ENCODE measurements around the gene AOC1. TPM values are rescaled to one million over a fixed set of nuclear protein-coding genes. Genes with fewer than 3 reads are reported as not detected.

AOC1 gene
- total and polyA plus RNA-seq, 2 of the 13 experiments (the other 11 are each of a cell fraction or from before 2014, with no cell fraction given), result not detected

DNA sequence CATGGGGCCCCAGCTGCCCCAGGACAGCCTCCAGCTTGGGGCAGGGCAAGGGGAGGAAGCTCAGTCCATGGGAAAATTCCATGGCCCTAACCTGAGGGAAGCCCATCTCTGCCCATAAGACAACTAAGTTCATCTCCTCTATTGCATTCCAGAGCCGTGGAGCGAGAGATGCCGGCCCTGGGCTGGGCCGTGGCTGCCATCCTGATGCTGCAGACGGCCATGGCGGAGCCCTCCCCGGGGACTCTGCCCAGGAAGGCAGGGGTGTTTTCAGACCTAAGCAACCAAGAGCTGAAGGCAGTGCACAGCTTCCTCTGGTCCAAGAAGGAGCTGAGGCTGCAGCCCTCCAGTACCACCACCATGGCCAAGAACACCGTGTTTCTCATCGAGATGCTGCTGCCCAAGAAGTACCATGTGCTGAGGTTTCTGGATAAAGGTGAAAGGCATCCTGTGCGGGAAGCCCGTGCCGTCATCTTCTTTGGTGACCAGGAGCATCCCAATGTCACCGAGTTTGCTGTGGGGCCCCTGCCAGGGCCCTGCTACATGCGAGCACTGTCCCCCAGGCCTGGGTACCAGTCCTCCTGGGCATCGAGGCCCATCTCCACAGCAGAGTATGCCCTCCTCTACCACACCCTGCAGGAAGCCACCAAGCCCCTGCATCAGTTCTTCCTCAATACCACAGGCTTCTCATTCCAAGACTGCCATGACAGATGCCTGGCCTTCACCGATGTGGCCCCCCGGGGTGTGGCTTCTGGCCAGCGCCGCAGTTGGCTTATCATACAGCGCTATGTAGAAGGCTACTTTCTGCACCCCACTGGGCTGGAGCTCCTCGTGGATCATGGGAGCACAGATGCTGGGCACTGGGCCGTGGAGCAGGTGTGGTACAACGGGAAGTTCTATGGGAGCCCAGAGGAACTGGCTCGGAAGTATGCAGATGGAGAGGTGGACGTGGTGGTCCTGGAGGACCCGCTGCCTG, 4.3 kb downstream of the AOC1 start (continued):
- TF ChIP-seq, protein P1, sequence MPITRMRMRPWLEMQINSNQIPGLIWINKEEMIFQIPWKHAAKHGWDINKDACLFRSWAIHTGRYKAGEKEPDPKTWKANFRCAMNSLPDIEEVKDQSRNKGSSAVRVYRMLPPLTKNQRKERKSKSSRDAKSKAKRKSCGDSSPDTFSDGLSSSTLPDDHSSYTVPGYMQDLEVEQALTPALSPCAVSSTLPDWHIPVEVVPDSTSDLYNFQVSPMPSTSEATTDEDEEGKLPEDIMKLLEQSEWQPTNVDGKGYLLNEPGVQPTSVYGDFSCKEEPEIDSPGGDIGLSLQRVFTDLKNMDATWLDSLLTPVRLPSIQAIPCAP (CRISPR knock-in tag; IDR thresholded peaks at IDR 0.05; ENCODE audit: low read depth), result no peak
- no peak for TF ChIP-seq ZBTB20 (CRISPR knock-in tag; IDR thresholded peaks at IDR 0.05; ENCODE audit: borderline replicate concordance, low read depth)
- no peak for TF ChIP-seq BHLHE40 (IDR thresholded peaks at IDR 0.05; ENCODE audit: low read length)
- no peak for TF ChIP-seq TOE1 (CRISPR knock-in tag; IDR thresholded peaks at IDR 0.05)
- TF ChIP-seq ZMYM2 (CRISPR knock-in tag; IDR thresholded peaks at IDR 0.05), result no peak
- no peak for TF ChIP-seq ZNF329 (CRISPR knock-in tag; IDR thresholded peaks at IDR 0.05; ENCODE audit: low read depth)

DNA sequence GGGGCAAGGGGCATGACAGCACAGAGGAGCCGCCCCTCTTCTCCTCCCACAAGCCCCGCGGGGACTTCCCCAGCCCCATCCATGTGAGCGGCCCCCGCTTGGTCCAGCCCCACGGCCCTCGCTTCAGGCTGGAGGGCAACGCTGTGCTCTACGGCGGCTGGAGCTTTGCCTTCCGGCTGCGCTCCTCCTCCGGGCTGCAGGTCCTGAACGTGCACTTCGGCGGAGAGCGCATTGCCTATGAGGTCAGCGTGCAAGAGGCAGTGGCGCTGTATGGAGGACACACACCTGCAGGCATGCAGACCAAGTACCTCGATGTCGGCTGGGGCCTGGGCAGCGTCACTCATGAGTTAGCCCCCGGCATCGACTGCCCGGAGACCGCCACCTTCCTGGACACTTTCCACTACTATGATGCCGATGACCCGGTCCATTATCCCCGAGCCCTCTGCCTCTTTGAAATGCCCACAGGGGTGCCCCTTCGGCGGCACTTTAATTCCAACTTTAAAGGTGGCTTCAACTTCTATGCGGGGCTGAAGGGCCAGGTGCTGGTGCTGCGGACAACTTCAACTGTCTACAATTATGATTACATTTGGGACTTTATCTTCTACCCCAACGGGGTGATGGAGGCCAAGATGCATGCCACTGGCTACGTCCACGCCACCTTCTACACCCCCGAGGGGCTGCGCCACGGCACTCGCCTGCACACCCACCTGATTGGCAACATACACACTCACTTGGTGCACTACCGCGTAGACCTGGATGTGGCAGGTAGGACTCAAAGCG, 5.1 kb downstream of the AOC1 start:
- Histone ChIP-seq H3K9ac (ENCODE audit: insufficient read depth, low read depth, low read length) (no peak overlapping the region), H3K4me1 (ENCODE audit: insufficient read depth, low read length) (no peaks in the 10 kb centered on the region), H3K9me3 (ENCODE audit: low read length) (no peaks in the 10 kb centered on the region), H3K27ac (ENCODE audit: extremely low read length, insufficient read depth, low read length) (no peak overlapping the region), H3K36me3 (replicated peaks in 1 of 2; ENCODE audit: control insufficient read depth in 1 of 2, insufficient read depth in 2 of 2, low read length in 2 of 2) (no peaks in the 10 kb centered on the region), H3K4me2 (ENCODE audit: low read depth, low read length) (no peak overlapping the region), H2AFZ (ENCODE audit: low read length) (no peak overlapping the region), H3K79me2 (ENCODE audit: insufficient read depth, low read length) (no peaks in the 10 kb centered on the region), H3K4me3 (replicated peaks in 1 of 3; ENCODE audit: insufficient read depth in 1 of 3, low read depth in 2 of 3, low read length in 3 of 3) (no peak overlapping the region), H4K20me1 (ENCODE audit: insufficient read depth, low read length) (no peaks in the 10 kb centered on the region), H3K27me3 (ENCODE audit: control insufficient read depth in 1 of 2, insufficient read depth in 2 of 2, low read length in 2 of 2) (peaks cover 1 to 26% of the 10 kb centered on the region in 2 experiments; a peak in 4 of 5 replicates)
- no peak for ATAC-seq
- ChIA-PET POLR2A (no interaction called here), CTCF (ENCODE audit: low intra/inter-chr PET ratio, low total read pairs) (no interaction called here)
- no peak for FAIRE-seq
- TF ChIP-seq, protein P2, sequence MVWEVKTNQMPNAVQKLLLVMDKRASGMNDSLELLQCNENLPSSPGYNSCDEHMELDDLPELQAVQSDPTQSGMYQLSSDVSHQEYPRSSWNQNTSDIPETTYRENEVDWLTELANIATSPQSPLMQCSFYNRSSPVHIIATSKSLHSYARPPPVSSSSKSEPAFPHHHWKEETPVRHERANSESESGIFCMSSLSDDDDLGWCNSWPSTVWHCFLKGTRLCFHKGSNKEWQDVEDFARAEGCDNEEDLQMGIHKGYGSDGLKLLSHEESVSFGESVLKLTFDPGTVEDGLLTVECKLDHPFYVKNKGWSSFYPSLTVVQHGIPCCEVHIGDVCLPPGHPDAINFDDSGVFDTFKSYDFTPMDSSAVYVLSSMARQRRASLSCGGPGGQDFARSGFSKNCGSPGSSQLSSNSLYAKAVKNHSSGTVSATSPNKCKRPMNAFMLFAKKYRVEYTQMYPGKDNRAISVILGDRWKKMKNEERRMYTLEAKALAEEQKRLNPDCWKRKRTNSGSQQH (CRISPR knock-in tag; IDR thresholded peaks at IDR 0.05; ENCODE audit: low read depth), result no peak
- TF ChIP-seq, protein P3, sequence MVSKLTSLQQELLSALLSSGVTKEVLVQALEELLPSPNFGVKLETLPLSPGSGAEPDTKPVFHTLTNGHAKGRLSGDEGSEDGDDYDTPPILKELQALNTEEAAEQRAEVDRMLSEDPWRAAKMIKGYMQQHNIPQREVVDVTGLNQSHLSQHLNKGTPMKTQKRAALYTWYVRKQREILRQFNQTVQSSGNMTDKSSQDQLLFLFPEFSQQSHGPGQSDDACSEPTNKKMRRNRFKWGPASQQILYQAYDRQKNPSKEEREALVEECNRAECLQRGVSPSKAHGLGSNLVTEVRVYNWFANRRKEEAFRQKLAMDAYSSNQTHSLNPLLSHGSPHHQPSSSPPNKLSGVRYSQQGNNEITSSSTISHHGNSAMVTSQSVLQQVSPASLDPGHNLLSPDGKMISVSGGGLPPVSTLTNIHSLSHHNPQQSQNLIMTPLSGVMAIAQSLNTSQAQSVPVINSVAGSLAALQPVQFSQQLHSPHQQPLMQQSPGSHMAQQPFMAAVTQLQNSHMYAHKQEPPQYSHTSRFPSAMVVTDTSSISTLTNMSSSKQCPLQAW (CRISPR knock-in tag; IDR thresholded peaks at IDR 0.05), result no peak
- TF ChIP-seq ZFP36L1 (CRISPR knock-in tag; IDR thresholded peaks at IDR 0.05) (no peak), MIER3 (CRISPR knock-in tag; IDR thresholded peaks at IDR 0.05; ENCODE audit: borderline replicate concordance) (no peak), ZFX (CRISPR knock-in tag; IDR thresholded peaks at IDR 0.05; ENCODE audit: low read depth) (no peak), DR1 (CRISPR knock-in tag; IDR thresholded peaks at IDR 0.05) (no peak), MEIS2 (CRISPR knock-in tag; IDR thresholded peaks at IDR 0.05) (no peak)
- TF ChIP-seq, protein P4, sequence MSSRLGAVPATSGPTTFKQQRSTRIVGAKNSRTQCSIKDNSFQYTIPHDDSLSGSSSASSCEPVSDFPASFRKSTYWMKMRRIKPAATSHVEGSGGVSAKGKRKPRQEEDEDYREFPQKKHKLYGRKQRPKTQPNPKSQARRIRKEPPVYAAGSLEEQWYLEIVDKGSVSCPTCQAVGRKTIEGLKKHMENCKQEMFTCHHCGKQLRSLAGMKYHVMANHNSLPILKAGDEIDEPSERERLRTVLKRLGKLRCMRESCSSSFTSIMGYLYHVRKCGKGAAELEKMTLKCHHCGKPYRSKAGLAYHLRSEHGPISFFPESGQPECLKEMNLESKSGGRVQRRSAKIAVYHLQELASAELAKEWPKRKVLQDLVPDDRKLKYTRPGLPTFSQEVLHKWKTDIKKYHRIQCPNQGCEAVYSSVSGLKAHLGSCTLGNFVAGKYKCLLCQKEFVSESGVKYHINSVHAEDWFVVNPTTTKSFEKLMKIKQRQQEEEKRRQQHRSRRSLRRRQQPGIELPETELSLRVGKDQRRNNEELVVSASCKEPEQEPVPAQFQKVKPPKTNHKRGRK (CRISPR knock-in tag; IDR thresholded peaks at IDR 0.05), result no peak
- intact Hi-C loops (cut with micrococcal nuclease; ENCODE audit: unreplicated experiment), result no loop called here
- no TSS peak for BruUV-seq (replicated peaks)
- 70% methylated on average over 33 of the region's 43 CpGs for WGBS (ENCODE audit: low lambda C conversion rate)
- in situ Hi-C loops (cut with HindIII; ENCODE audit: extremely low pct_ligation_motif_present, low pct_unique_long_range_greater_than_20kb), result no loop called here
- no peak for DNase-seq (ENCODE audit: low spot score)

Measured in HepG2 (cell line).